Vagina (tissue), 2 donors: ENCODE data around the gene MED15. TPM values are rescaled to one million over a fixed set of nuclear protein-coding genes. Genes with fewer than 3 reads are reported as not detected.

Experiments
- DNase-seq, 2 donors: peaks; one replicate each; pipeline ENCODE4 v3.0.0-alpha.2; 2017; ENCODE audit errors: extremely low spot score in 2 of 2
- H3K27ac ChIP-seq: fragments of 200-600 bp; sonication (generic); one replicate; pipeline ENCODE4 v1.5.1; 2019
- H3K27me3 ChIP-seq: fragments of 200-600 bp; sonication (generic); one replicate; pipeline ENCODE4 v1.5.1; 2019
- H3K36me3 ChIP-seq, 2 donors: fragments of 200-600 bp; sonication (generic); one replicate each; pipeline ENCODE4 v1.5.1; 2017 to 2019
- H3K4me1 ChIP-seq: fragments of 200-600 bp; sonication (generic); one replicate; pipeline ENCODE4 v1.5.1; 2019
- H3K4me3 ChIP-seq, 2 donors: fragments of 200-600 bp; sonication (generic); 1 replicate in 1 of 2; 2 replicates in 1 of 2; pipeline ENCODE4 v1.5.1; 2016 to 2019
- H3K9me3 ChIP-seq: fragments of 200-600 bp; sonication (generic); one replicate; pipeline ENCODE4 v1.5.1; 2019
- CTCF ChIP-seq, 3 experiments: fragments of 450-650 bp in 2 of 3; fragments of 200-600 bp in 1 of 3; sonication (generic) in 1 of 3; IDR thresholded peaks; one replicate each; pipeline ENCODE4 v1.5.1; 2017 to 2019; ENCODE audit warnings: antibody characterized with exemption in 3 of 3, mild to moderate bottlenecking in 2 of 3, moderate library complexity in 2 of 3
- POLR2A ChIP-seq, 2 donors: fragments of 450-650 bp; IDR thresholded peaks; one replicate each; pipeline ENCODE4 v1.6.1; 2017; ENCODE audit warnings: antibody characterized with exemption in 2 of 2, mild to moderate bottlenecking in 2 of 2, moderate library complexity in 2 of 2
- POLR2AphosphoS5 ChIP-seq, 2 donors: sonication (generic); formaldehyde crosslinking; IDR thresholded peaks; one replicate each; pipeline ENCODE4 v1.9.0; 2017; ENCODE audit warnings: antibody characterized with exemption in 2 of 2, mild to moderate bottlenecking in 2 of 2, low read depth in 1 of 2; ENCODE audit not compliant: insufficient read depth in 1 of 2
- intact Hi-C: fragments of 100-400 bp; cut with DNase I; formaldehyde crosslinking; loops from one replicate; pipeline ENCODE4 v1.15.1; 2023
- total RNA-seq: library from RNA; depleted of rRNA; stranded (reverse); fragments of >200 nt; gene quantifications from one replicate; pipeline ENCODE4 v1.2.3, GENCODE V29; 2016

MED15 gene
- total RNA-seq, 1 donor from 2014 or later, result 72.2 TPM

DNA sequence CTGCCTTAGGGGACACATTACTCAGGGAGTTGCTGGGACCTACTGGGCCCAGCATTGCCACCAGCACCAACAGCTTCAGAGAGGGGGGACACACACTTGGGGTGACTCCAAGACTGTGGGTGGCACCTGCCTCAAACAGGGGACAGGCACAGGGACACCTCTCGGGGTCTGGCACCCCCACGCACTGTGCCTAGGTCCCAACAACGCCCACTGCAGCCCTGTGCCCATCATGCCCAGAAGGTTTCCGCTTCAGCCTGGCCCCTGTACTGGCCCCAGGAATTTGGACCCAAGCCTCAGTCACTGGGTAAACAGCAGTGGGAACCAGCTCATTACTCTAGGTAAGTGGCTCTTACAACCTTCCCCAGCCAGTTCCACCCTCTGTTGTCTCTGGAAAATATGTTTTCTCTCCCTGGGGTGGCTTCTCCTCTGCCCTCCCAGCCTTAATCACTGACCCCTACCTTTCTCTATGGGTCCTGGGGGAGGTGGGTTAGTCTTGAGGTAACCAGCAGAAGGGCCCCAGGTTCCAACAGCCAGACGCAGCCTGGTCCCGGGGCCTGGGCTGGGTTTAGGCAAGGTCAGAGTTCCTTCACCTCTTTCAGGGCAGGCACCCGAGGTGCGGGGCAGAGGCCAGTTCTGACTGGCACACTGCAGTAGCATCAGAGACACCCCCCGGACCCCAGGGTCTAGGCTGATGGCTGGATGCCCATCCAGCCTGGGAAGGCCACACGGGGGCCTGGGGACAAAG is 123.6 kb downstream of the MED15 start:
- Histone ChIP-seq H3K4me1 (no peaks in the 10 kb centered on the region), H3K9me3 (no peaks in the 10 kb centered on the region), H3K27ac (no peak overlapping the region), H3K4me3 (no peak overlapping the region), H3K36me3 (no peaks in the 10 kb centered on the region), H3K27me3 (no peaks in the 10 kb centered on the region)
- DNase-seq, result no peak
- intact Hi-C loops, result no loop called here
- no peak for TF ChIP-seq CTCF (IDR thresholded peaks at IDR 0.05)
- TF ChIP-seq POLR2A (IDR thresholded peaks at IDR 0.05), result no peak
- TF ChIP-seq POLR2AphosphoS5 (IDR thresholded peaks at IDR 0.05; ENCODE audit: insufficient read depth in 1 of 2, low read depth in 1 of 2), result no peak

GRCh38 chr22:20632082-20632481 is 124.7 kb downstream of the MED15 start:
- Histone ChIP-seq H3K4me3 (no peak overlapping the region), H3K27me3 (no peaks in the 10 kb centered on the region), H3K27ac (no peak overlapping the region), H3K4me1 (no peaks in the 10 kb centered on the region), H3K36me3 (no peaks in the 10 kb centered on the region), H3K9me3 (no peaks in the 10 kb centered on the region)
- no peak for DNase-seq
- TF ChIP-seq POLR2A (IDR thresholded peaks at IDR 0.05), result no peak
- intact Hi-C loops, result no loop called here

DNA sequence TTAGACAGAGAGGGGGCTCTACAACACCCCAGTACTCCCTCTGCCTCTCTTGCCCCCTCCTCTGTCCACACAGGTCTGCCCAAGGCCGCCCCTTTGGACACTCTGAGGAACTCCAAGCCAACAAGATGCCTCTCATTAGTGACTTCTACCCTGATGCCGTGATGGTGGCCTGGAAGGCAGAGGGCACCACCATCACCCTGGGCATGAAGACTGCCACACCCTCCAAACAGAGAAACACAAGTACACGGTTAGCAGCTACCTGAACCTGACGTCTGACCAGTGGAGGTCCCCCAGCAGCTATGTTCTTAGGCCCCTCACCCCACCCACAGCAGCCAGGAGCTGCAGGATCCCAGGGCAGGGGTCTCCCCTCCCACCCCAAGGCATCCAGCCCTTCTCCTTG is 125.1 kb downstream of the MED15 start:
- intact Hi-C loops, result no loop called here
- no peaks in the 10 kb centered on the region for H3K27me3 ChIP-seq
- no peak for TF ChIP-seq POLR2A (IDR thresholded peaks at IDR 0.05)
- no peak for TF ChIP-seq CTCF (IDR thresholded peaks at IDR 0.05)
- TF ChIP-seq POLR2AphosphoS5 (IDR thresholded peaks at IDR 0.05; ENCODE audit: insufficient read depth in 1 of 2, low read depth in 1 of 2), result no peak
- no peaks in the 10 kb centered on the region for H3K4me1 ChIP-seq
- H3K9me3 ChIP-seq, result no peaks in the 10 kb centered on the region
- H3K27ac ChIP-seq, result no peak overlapping the region
- no peak overlapping the region for H3K4me3 ChIP-seq
- DNase-seq, result no peak
- H3K36me3 ChIP-seq, result no peaks in the 10 kb centered on the region

GRCh38 chr22:20634560-20635226 is 127.3 kb downstream of the MED15 start:
- H3K36me3 ChIP-seq, result no peaks in the 10 kb centered on the region
- DNase-seq, result no peak
- no peak overlapping the region for H3K4me3 ChIP-seq
- H3K27ac ChIP-seq, result no peak overlapping the region
- H3K27me3 ChIP-seq, result no peaks in the 10 kb centered on the region
- H3K4me1 ChIP-seq, result no peaks in the 10 kb centered on the region
- intact Hi-C loops, result no loop called here
- H3K9me3 ChIP-seq, result no peaks in the 10 kb centered on the region
- no peak for TF ChIP-seq POLR2A (IDR thresholded peaks at IDR 0.05)

DNA sequence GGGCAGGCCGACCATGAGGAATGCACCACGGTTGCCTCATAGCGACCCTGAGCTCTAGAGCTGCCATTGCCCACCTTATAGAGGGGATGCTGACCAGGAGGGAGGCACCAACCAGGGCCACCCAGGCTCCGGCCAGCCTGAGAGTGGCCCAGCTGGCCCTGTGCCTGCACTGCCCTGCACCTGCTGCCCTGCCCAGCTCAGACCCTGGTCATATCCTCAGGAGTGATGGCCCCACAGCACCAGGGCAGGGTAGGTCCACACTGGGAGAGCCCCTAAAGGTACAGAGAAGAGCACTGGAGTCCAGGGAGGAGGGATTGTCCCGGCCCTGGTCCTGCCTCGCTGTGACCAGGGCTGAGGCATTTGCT is 127.8 kb downstream of the MED15 start:
- intact Hi-C loops, result no loop called here
- no peak for DNase-seq
- Histone ChIP-seq H3K4me1 (no peaks in the 10 kb centered on the region), H3K36me3 (no peaks in the 10 kb centered on the region), H3K27me3 (no peaks in the 10 kb centered on the region), H3K9me3 (no peaks in the 10 kb centered on the region), H3K4me3 (no peak overlapping the region), H3K27ac (no peak overlapping the region)
- TF ChIP-seq POLR2AphosphoS5 (IDR thresholded peaks at IDR 0.05; ENCODE audit: insufficient read depth in 1 of 2, low read depth in 1 of 2) (no peak), POLR2A (IDR thresholded peaks at IDR 0.05) (no peak), CTCF (IDR thresholded peaks at IDR 0.05) (no peak)
